Stimulated activated CD8-positive, alpha-beta memory T cell treated with anti-CD3 and anti-CD28 coated beads, Interleukin-15, amount 100 ng/mL, for 4 hours (primary cell): Measurements from ENCODE around the gene SERTAD3.
"Not testable (repeated sequence)": the region's sequence is repeated elsewhere in the genome, so short reads cannot be mapped to it uniquely, and the experiment has no call there.

Experiments used
- DNase-seq, 2 donors: peaks; one replicate each; pipeline ENCODE4 v3.0.0-alpha.2; 2020; ENCODE audit warnings: low read depth in 2 of 2

The SERTAD3 gene

DNA sequence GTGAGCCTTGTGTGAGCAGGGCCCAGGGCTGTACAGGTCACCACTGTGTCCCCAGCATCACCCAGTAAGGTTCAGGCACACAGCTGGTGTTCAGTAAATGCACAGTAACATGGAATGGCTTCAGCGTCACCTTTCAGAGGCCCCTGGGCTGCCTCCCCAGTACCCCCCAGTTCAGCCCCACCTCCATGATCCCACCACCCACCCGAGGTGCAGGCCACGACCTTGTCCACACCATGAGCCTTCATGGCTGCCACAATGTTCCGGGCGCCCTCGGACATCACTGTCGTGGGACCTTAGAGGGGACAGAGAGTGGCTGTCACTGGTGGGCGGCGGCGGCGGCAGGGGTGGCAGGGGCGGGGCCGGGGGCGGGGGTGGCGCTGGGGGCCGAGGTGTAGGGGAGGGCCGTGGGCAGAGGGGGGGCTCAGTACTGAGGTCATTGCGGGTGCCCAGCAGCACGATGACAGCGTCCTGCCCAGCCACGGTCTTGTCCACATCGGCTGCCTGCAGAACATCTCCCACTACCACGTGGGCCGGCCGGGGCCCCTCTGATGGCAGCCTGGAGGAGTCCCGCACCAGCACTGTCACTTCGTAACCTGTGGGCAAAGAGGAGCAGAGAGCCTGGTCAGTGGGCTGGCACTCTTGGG, 13.9 kb upstream of the SERTAD3 start:
- no peak for DNase-seq

DNA sequence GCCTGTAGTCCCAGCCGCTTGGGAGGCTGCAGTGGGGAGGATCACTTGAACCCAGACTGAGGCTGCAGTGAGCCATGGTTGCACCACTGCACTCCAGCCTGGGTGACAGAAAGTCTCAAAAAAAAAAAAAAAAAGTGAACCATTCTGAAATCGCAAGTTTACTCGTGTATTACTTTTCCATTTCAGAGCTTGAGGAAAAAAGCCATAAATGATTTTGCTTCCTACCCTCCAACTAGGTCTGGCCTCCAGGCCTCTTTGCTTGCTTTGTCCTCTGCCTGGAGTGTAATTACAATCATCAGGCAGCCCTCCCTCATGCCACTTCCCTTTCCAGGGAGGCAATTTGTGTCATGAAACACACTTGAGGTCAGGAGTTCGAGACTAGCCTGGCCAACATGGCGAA, 12.9 kb upstream of the SERTAD3 start:
- no peak for DNase-seq

DNA sequence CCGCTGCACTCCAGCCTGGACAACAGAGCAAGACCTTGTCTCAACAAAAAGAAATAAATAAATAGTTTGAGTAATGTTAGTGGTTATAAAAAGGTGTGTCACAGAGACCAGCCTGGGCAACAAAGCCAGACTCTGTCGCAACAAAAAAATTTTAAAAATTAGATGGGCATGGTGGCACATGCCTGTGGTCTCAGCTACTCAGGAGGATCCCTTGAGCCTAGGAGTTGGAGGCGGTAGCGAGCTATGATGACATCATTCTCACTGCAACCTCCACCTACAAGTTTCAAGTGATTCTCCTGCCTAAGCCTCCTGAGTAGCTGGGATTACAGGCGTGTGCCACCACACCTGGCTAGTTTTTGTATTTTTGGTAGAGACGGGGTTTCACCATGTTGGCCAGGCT, 9.8 kb upstream of the SERTAD3 start:
- DNase-seq = not testable (repeated sequence)

DNA sequence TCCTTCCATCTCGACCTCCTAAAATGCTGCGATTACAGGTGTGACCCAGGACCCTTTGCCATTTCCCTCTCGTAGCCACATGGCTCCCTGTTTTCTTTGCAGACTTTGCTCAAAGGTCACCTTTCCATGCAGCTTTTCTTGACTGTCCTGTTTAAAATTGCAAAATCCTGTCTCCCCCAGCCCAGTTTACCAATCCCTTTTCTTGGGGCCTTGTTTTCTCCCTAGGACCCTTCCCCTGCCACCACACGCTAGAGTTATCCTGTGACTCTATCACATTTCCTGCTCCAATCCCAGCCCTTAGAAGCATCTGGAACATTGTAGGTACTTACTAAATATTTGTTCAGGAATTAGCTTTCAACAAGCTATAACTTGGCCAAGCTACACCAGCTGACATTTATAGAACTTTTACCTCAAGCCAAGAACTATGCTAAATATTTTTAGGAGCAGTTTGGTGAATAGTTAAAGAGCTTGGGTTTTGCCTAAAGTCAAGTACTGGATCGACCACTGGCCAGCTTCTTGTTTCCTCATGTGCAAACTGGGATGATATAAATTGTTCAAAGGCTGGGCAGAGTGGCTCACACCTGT, 9.1 kb upstream of the SERTAD3 start:
- DNase-seq = no peak

DNA sequence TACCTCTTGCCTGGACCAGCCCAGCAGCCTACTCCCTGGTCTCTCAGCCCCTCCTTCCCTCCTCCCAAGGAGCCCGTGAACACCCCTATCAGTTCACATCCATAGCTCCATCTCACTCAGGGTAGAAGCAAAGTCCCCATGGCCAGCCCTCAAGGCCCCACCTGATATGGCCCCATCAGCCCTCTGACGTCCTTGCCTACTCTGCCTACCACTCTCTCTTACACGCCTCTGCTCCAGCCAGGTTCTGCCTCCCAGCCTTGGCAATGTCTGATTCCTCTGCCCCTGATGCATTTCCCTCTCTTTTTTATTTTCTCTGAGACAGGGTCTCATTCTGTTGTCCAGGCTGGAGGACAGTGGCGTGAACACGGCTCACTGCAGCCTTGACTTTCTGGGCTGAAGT, 7.9 kb upstream of the SERTAD3 start:
- DNase-seq = no peak

DNA sequence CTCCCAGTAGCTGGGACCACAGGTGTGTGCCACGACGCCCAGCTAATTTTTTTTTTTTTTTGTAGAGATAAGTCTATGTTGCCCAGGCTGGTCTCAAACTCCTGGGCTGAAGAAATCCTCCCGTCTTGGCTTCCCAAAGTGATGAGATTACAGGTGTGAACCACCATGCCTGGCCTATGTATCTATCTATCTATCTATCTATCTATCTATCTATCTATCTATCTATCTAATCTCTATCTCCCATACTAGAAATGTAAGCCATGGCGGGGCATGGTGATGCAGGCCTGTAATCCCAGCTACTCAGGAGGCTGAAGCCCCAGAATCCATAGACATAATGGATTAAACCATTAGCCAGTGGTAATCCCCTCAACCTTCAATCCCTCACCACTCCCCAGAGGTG, 6.5 kb upstream of the SERTAD3 start:
- DNase-seq = no peak

DNA sequence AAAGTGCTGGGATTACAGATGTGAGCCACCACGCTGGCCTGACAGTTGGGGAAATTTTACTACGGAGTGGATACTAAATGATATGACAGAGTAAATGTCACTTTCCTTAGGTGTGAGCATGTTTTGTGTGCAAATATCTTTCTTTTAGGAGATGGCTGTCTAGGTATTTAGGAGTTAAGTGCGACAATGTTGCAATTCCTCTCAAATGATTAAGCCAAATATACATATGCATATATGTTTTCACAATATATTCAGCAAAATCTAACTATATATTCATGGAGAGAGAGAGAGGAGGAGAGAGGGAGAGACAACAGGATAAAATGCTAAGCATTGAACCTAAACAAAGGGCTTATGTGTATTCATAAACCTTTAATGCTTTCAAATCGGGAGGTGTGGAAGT, 5.4 kb upstream of the SERTAD3 start:
- no peak for DNase-seq

DNA sequence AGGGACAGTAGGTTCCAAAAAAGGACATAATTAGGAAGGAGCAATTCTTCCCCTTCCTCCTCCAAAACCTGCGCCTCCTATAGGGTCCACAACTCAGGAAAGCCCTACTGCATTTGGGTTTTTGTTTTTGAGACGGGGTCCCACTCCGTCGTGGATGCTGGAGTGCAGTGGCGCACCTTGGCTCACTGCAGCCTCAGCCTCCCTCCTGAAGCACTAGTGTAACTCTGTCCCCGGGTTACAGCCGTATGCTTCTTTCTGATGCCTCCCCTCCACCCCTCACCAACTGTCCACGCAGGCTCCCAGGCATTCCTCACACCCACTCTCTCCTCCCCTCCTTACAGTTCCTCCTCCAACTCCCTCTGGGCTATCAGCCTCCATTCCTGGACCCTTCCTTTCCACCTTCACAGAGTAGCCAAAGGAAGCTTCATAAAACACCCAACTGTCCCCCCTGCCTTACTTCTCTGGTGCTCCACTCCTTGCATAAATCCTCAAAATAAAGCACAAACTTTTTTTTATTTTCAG, 2.2 kb upstream of the SERTAD3 start:
- no peak for DNase-seq

DNA sequence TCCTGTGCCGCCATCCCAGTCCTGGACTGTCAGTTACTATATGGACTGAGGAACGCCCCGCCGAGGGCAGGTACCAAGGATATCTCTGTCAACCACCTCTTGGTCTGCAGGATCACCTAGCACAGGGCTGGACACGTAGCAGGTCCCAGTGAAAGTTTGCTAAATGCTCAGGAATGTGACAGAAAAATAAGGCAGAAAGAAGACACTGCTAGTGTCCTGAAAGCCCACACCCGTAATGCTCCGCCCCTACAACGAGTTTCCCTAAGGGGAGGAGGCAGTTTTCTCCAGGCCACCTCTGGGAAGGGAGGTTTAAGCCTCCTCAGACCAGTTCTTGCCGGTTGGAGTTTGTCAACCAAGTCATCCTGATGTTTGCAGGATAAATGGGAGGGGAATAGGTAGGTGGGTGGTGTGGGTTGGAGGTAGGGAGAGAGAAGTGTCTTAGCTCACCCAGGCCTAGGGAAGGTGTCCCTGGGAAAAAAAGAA, 1.7 kb upstream of the SERTAD3 start:
- no peak for DNase-seq

DNA sequence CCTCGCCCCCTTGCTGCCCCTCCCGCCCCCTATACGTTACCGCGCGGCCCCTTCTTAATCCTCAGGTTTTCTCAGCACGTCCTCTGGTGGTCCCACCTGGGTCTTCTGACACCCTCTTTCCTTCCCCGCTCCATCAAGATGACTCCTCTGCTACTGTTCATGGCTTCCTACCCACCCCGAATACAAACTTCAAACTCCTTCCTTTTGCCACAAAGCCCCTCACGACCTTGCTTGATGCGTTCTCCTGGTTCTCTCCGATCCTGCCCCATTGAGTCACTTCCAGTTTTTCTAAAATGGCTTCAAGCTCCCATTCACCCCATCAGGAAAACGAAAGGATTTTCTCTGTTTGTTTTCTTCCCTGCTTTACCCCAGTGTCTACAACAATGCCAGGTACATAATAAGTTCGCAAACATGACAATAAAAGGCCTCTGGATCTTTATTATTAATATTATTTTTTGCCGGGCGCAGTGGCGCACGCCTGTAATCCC, 734 bp upstream of the SERTAD3 start:
- no peak for DNase-seq

DNA sequence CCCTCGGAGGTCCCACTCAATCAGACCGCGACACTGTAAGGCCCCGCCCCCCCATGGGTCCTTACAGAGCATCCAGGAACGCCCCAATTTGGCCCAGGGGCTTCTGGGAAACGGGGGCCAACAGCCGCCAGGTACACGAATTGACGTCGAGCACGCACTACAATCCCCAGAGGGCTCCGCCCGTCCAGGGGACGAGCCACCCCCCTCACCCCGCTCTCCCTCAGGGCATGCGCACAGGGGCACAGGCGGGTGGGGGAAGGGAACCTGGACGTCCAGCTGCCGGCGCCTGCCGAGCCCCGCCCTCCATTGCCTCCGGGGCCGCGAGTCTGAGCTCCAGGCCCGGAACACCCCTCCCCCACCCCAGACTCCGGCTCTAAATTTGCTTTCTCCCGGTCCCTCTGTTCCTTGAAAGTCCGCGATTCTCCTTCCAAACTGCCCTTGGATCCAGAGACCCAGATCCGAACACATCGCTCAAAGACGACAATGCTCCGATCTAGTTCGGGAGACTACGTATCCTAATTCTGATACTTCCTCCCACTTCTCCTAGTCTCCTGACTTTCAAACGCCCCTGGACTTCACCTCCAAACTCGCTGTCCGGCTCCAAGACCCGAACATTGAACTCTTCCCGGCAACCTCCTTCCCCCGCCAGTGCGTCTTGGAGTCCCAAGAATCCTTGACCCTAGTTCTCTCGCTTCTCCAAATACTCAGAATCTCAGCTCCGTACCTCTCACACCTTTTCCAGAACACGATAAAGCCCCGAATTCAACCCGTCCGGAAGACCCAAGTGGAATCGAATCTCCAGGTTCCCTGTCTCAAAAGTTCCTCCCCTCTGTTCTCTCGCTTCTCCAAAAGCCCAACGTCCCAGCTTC, 770 bp downstream of the SERTAD3 start:
- DNase-seq = peak; percentile 96 to 99

DNA sequence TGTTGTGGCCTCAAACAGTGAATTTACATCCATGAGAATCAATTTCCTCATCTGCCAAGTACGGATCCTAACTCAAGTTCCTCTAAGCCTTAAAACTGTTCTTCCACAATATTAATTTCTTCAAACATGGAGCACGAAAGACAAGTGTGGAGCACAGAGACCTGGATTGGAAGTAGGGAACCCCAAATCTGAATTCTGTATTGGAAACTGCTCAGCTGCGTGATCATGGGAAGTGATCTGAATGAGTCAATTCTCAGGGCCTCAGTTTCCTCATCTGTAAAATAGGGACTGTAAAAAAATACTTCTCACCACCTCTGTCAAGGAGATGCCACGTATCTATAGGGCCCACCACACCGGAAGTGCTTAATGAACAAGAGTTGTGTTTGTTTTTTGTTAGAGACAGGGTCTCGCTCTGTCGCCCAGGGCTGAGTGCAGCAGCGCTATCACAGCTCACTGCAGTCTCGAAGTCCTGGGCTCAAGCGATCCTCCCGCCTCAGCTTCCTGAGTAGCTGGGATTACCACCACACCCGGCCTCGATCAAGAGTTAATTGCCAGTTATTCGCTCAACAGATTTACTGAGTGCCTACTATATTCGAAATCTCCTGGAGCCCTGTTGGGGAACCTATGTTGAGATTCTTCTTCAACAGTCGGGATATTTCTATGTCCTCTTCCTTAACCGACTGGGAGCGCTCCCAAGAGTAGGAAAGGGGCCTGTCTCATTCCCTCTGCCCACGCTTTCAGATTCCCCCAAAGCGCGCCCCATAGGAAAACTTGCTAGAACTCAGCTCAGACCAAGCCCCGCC, 1.6 kb downstream of the SERTAD3 start:
- DNase-seq = no peak

DNA sequence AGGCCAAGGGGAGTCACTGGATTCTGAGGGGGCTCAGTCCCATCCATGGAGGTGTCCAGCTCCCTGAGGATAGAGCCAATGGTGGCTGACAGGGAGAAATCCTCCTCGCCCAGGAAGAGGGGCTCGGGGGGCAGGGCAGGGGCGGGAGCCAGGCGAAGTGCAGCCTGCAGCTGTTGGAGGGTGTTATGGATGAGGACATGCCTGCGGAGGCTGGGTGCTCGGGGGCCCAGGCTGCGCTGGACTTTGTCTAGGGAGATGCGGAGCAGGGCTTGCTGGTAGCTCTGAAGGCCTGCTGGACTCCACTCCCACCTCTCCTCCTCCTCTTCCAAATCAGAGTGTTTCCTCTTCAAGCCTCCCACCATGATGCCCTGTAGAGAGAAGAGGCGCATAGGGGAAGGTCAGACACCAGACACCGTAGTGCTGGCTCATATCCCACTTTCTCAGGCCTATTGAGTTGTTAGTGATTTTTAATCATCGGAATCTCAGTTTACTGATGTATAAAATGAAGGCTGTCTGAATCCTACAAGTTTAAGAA, 2.3 kb downstream of the SERTAD3 start:
- DNase-seq = no peak

DNA sequence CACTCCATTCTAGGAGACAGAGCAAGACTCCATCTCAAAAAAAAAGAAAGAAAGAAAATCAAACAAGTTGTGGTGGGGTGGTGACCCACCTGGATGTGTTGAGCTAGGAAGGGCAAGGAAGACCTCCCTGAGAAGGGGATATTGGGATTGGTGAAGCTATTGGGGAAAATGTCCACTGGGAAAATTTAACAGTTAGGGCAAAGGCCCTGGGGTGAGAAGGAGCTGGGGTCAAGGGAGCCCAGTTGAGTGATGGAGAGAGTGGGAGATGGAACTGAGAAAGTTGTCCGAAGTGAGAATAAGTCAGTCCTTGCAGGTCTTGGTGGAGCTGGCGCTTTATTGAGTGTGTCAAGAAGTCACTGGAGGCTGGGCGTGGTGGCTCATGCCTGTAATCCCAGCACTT, 5.9 kb downstream of the SERTAD3 start:
- DNase-seq = no peak

DNA sequence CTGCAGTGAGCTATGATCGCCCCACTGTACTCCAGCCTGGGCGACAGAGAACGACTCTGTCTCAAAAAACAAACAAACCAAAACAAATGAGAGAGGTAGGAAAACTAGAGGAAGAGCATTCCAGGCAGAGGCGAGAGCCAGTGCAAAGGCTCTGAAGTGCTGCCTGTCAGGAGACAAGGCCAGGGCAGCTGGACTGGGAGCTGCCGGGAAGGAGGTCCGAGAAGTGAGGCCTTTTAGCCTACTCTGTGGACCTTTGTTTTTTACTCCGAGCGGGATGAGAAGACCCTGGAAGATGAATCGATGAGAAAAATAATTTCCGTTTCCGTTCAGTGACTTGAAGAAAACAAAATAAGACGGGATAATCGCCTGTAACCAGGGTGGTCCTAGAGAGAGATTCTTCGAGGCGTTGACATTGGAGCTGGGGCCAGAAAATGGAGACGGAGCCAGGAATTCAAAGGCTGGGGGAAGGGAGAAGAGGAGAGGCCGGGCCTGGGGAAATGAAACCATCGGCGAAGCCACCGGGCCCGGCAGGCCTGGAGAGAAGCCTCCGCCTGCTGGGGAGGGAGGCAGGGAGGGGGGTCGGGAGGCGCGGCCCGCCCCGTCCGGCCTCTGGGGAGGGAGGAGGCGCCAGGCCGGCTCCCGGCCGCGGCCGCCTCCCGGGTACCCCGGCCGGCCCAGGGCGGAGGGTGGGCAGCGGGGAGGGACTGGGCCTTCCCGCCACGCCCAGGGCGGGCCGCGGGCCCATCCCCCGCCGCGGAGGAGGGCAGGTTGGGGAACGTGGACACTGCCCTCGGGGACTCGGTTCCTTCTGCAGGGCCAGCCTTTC, 10.5 kb downstream of the SERTAD3 start:
- no peak for DNase-seq

DNA sequence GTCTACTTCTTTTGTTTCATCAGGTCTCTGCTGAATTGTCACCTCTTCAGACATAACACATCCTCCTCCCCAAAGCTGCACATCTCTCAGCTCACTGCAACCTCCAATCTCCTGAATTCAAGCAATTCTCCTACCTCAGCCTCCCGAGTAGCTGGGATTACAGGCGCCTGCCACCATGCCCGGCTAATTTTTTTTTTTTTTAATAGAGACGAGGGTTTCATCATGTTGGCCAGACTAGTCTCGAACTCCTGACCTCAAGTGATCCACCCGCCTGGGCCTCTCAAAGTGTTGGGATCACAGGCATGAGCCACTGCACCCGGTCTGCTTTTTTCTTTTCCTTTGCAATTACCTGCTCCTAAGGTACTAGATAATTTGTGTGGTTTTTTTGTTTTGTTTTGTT, 11.4 kb downstream of the SERTAD3 start:
- DNase-seq = not testable (repeated sequence)

DNA sequence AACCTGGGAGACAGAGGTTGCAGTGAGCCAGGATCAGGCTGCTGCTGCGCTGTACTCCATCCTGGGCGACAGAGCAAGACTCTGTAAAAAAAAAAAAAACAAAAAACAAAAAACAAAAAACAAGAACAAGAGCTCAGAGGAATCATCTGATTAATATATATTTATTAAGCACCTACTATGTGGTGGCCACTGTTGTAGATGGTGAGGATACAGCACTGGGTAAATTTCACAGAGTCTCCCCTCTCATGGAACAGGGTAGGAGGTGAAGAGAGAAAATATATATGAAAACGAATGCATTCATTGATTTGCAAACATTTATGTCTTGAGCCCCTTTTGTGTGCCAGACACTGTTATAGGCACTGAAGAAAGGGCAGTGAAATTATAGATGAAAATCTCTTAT, 12.4 kb downstream of the SERTAD3 start:
- DNase-seq = no peak

DNA sequence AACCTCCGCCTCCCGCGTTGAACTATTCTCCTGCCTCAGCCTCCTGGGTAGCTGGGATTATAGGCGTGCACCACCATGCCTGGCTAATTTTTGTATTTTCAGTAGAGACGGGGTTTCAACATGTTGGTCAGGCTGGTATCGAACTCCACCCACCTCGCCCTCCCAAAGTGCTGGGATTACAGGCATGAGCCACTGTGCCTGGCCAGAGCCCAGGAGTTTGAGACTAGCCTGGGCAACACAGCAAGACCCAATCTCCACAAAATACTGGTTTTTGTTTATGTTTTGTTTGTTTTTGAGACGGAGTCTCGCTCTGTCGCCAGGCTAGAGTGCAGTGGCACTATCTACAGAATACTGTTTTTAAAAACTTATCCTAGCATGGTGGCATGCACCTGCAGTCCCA, 13.9 kb downstream of the SERTAD3 start:
- not testable (repeated sequence) for DNase-seq

DNA sequence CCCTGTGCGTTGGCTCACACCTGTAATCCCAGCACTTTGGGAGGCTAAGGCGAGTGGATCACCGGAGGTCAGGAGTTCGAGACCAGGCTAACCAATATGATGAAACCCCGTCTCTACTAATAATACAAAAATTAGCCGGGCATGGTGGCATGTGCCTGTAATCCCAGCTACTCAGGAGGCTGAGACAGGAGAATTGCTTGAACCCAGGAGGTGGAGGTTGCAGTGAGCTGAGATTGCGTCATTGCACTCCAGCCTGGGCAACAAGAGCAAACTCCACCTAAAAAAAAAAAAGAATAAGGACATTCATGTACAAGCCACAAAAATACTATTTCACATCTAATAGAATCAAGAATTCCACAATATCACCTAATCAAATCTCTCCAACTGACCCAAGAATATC, 15.9 kb downstream of the SERTAD3 start:
- DNase-seq = not testable (repeated sequence)
